Endothelial cell of hepatic sinusoid (primary cell): Measurements from ENCODE around the gene ST3GAL3.

Source experiments
- in situ Hi-C: cut with HindIII; loops from 2 replicates; pipeline ENCODE4 v1.10.0; 2017; ENCODE audit warnings: low sequenced_read_pairs

Gene ST3GAL3

GRCh38 chr1:43779805-43780403 is 72.6 kb downstream of the ST3GAL3 start:
- in situ Hi-C loops, result no loop called here

DNA sequence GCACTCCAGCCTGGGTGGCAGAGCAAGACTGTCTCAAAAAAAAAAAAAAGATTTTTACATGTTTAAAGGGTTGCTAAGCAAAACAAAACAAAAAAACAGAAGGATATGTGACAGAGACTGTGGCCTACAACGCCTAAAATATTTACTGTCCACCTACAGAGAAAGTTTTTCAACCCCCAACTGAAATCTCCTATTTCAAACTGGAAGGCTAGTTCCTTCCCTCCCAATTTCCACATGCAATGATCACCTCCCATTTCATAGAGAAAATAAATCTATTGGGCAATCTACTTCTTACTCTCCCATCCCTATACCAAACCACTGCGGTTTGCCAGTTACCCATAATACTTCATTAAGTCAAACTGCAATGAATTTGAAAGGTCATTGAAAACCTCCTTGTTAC is 74.2 kb downstream of the ST3GAL3 start:
- in situ Hi-C loops, result no loop called here

DNA sequence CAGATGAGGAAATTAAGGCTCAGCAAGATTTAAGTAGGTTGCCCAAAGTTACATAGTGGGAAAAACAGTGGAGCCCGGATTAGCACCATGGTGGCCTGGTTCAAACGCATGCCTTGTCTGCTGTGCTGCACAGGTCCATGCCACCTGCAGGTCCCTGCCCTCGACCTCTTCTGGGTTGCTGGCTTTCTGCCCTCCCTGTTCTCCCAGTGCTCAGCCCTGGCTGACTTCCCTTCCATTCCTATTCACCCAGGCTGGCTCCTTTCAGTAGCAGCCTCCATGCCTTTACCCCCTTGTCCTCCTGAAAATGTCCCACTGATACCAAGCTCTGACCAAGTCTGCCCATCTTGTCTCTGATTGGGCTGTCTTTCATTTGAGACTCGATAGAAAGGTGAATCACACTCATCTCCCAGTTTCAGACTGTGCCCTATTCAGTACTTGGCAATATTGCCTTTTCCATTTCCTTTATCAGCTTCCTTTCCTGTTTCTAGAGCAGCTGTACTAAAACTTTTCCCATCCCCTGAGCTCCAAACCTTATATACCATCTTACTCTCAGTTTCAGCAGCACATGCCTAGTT is 75.8 kb downstream of the ST3GAL3 start:
- in situ Hi-C loops, result no loop called here

GRCh38 chr1:43783671-43784205 is 76.4 kb downstream of the ST3GAL3 start:
- in situ Hi-C loops, result no loop called here

DNA sequence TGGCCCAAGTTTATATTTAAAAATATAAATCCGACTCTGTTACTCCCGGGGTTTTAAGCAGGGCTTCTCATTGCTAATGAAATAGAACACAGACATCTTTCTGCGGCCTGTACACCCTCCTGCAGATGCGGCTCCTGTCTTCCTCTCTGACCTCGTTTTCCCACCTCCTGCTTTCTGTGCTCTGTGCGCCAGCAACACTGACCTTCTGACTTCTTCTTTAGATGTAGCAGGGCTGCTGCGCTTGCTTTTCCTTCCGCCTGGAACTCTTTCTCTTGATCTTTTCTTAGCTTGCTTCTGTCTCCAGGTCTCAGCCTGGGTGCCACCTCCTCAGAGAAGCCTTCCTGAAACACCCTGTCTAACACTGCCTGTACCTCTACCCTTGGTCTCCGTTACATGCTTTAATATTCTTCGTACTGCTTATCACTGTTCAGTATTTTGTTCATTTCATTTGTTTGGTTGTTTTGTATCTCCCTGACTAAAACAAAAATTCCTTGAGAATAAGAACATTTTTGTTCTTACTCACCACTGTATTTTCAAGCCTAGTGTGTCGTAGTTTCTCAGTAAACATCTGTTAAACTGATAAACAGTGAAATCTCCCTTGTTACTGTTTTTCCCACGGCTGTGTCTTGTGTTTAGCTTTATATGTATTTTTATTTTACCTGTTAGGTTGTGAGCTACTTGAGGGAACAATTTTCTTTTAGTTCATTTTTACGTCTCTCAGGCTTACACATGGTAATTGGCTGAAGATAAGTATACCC is 79.0 kb downstream of the ST3GAL3 start:
- in situ Hi-C loops, result no loop called here

DNA sequence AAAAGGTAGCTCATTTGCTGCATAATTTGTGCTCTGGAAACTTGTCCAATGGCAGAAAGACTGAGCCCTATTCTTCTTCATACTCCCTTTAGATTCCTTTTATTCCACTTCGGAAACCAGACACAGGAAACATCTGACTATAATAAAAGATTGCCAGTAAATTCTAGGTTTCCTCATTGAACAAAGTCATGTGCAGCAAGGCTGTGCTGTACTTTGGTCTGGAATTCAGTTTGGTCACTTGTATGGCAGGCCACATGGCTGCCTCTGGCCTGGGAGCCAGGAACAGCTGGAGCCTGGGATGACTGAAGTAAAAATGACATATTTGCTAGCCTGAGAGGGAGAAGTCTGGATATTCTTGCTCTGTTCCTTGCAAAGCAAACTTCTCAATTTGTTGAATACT is 79.6 kb downstream of the ST3GAL3 start:
- in situ Hi-C loops, result no loop called here

- in situ Hi-C loops, result no loop called here
These were observed 82.5 kb downstream of the ST3GAL3 start for GRCh38 chr1:43789604-43790550.

DNA sequence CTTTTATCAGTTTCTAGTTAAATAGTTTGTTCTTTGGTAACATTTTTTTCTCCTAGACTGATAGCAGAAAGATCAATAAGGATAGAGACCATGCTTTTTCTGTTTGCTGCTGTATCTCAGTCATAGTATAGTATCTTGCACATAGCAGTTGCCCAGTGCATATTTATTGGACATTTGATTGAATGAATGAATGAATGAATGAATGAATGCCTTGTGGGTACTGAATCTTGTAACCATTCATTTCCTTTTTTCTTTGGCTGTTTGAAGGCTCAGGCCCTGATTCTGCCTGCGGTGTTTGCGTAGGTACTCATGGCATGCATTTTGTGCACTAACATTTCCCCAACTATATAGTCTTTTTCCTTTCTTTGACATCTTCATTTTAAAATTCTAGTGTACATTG is 83.9 kb downstream of the ST3GAL3 start:
- in situ Hi-C loops, result no loop called here

GRCh38 chr1:43796111-43796581 is 88.8 kb downstream of the ST3GAL3 start:
- in situ Hi-C loops, result no loop called here

DNA sequence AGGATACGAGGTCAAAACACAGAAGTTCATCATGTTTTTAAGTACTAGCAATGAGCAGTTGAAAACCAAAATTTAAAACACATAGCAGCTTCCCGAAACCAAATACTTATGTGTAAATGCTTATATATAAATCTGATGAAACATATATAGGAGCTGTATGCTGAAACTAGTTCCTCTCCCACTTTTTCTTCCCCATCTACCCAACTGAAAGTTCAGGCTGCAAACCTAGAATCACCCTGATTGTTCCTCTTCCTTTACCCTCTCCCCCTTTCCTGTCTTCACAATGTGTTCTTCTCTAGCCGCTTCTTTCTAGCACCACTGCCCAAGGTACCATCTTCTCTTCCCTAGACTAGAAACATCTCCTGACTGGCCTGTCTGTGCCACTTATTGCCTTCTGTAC is 90.6 kb downstream of the ST3GAL3 start:
- in situ Hi-C loops, result no loop called here

DNA sequence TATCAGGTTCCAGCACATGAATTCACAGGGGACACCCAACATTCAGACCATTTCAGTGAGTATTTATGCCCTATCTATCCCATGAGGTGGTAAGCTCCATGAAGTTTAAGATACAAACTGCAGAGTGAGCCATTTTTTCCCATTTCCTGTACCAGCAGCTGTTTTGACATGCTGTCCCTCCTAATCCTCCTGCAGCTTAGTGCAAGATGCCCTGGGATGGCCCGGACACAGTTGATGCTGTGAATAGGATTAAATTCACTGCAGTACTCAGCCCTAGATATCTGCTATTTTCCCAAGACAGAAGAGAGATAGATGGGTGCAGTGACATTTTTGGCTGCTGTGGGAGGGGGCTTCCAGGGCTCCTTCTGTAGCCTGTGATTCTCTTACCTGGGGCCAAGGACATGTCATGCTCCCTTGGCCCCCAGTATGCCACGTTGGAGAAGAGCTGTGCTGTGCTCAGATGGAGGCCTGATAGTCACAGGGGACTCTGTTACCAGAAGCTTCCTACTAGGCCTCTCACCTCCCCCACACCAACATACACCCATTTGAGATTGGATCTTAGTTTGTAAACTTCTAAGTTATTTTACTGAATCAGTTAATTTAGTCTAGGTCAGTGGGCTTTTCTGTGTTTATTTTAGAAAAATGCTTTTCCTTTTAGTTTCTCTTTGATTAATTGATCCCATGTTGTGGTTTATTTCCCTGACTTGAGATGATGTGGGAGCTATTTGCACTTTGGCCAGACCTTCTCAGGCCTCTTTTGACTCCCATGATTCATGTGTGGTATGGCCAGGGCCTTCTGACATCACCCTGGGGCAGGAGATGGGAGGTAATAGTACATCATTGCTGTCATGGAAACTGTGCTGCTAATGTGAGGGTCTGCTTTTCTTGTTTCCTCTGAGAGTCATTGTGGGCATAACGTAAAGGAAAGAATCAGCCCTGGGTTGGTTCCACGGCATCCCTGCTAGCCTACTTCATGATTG is 92.6 kb downstream of the ST3GAL3 start:
- in situ Hi-C loops, result no loop called here

- in situ Hi-C loops, result no loop called here
These were observed 93.4 kb downstream of the ST3GAL3 start for GRCh38 chr1:43800771-43801170.

DNA sequence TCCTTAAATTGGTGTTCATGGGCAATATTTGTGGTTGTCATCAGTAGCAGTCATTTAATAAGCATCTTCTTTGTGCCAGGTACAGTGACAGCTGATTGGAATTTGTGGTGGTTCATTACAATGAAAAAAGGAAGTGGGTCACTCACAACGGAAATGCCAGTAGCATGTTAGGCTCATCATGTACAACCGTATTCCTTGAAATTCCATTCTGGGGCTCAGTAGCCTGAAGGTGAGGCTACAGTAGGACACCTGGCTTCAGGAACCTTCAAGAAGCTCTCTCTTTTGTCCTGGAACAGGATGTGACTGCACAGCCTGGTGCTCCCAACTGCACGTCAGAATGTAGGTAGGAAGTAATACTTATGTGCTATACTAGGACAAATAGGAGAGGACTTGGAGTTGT is 93.9 kb downstream of the ST3GAL3 start:
- in situ Hi-C loops, result no loop called here

DNA sequence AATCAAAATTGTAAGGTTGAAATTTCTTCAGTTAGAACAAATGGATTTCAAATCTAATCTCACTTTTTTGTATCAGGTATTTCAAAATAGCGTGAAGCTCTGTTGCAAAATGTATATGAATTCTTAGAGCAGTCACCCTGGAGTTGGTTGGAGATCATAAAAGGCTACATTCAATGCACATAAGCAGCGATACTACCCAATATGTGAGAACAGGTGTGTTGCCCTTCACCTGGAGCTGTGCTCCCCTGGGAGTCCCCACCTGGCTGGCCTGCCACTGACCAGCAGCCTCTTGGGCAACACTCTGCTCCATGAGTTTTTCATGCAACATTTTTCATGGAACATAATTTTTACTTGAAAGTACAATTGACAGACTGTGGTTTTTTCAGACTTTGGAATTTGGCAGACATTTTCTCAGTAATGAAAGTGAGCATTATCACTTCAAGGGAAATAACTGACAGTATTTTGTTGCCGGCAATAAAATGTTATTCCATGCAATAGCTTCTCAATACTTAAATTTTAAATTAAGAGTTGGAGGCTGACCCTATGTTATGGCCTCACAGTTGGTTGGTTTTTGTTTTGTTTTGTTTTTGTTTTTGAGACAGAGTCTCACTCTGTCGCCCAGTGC is 95.1 kb downstream of the ST3GAL3 start:
- in situ Hi-C loops, result no loop called here

GRCh38 chr1:43803105-43803504 is 95.8 kb downstream of the ST3GAL3 start:
- in situ Hi-C loops, result no loop called here

DNA sequence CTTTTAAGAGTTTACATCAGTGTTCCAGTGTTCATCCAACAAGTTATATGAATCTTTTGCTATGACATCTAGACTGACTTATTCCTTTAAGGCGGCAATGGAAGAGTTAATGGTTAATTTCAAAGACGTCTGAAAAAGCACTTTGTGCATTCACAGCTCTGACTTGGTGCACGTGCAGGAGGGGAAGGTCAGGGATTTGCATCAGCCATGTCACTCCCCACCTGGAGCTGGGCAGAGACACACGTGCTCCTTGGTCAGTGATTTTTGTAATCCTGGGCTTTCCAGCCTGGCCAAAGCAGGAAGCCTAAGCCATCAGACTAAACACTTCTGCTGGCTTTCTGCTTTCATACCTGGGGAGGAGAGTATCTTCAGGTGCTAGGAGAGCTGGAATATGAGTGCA is 96.3 kb downstream of the ST3GAL3 start:
- in situ Hi-C loops, result no loop called here

- in situ Hi-C loops, result no loop called here
These were observed 97.2 kb downstream of the ST3GAL3 start for GRCh38 chr1:43804569-43804968.

GRCh38 chr1:43805340-43805739 is 98.0 kb downstream of the ST3GAL3 start:
- in situ Hi-C loops, result no loop called here

DNA sequence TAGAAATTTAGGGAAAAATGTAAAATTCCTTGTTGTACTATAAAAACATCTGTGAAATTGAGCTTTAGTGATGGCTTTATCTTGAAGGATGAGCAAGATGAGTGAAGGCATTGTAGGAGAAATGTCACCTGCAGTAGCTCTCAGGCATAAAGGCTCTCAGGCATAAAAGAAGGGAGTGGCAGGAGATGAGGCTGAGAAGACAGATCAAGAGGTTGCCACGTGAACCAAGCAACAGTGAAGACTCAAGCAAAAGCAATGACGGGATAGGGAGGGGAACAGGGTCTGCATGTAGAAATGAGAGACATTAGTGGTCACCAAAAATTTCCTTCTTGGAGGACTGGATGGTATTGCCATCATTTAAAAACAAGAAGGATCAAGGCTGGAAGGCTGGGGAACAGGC is 98.8 kb downstream of the ST3GAL3 start:
- in situ Hi-C loops, result no loop called here
